Breast epithelium (tissue), 4 donors: ENCODE measurements around the gene RMI1. TPM values are rescaled to one million over a fixed set of nuclear protein-coding genes. Genes with fewer than 3 reads are reported as not detected.

Experiments used
- DNase-seq, 2 donors: peaks; one replicate each; pipeline ENCODE4 v3.0.0-alpha.2; 2019; ENCODE audit warnings: low spot score in 2 of 2
- H3K27ac ChIP-seq, 2 donors: fragments of 200-600 bp; sonication (generic) in 1 of 2; one replicate each; pipeline ENCODE4 v1.5.1; 2016 to 2019; ENCODE audit warnings: mild to moderate bottlenecking in 1 of 2
- H3K27me3 ChIP-seq, 2 donors: fragments of 200-600 bp; sonication (generic) in 1 of 2; one replicate each; pipeline versions ENCODE4 v1.5.1 to v1.6.0; 2017 to 2019; ENCODE audit warnings: control low read depth in 1 of 2, mild to moderate bottlenecking in 1 of 2
- H3K36me3 ChIP-seq: fragments of 200-600 bp; one replicate; pipeline ENCODE4 v1.5.1; 2019
- H3K4me1 ChIP-seq, 2 donors: fragments of 200-600 bp; sonication (generic); one replicate each; pipeline ENCODE4 v1.5.1; 2016 to 2019; ENCODE audit warnings: control low read depth in 1 of 2
- H3K4me3 ChIP-seq, 3 donors: fragments of 200-600 bp; sonication (generic); 1 replicate in 2 of 3; 2 replicates in 1 of 3; pipeline ENCODE4 v1.5.1; 2016 to 2019; ENCODE audit warnings: mild to moderate bottlenecking in 3 of 3, moderate library complexity in 2 of 3
- H3K9me3 ChIP-seq, 2 donors: fragments of 200-600 bp; sonication (generic) in 1 of 2; one replicate each; pipeline ENCODE4 v1.5.1; 2016 to 2019; ENCODE audit warnings: control low read depth in 1 of 2
- POLR2A ChIP-seq: fragments of 450-650 bp; IDR thresholded peaks from one replicate; pipeline ENCODE4 v1.6.1; 2016; ENCODE audit warnings: antibody characterized with exemption, mild to moderate bottlenecking, moderate library complexity
- POLR2AphosphoS5 ChIP-seq, 3 donors: sonication (generic); formaldehyde crosslinking; IDR thresholded peaks; one replicate each; pipeline ENCODE4 v1.6.1; 2017; ENCODE audit warnings: antibody characterized with exemption in 3 of 3
- intact Hi-C: fragments of 100-400 bp; cut with DNase I; formaldehyde crosslinking; loops from one replicate; pipeline ENCODE4 v1.15.1; 2023; ENCODE audit warnings: low total_unique reads
- total RNA-seq, 3 donors: library from RNA; depleted of rRNA; stranded (reverse); fragments of >200 nt; gene quantifications; one replicate each; pipeline ENCODE4 v1.1.0, GENCODE V29; 2016
- TF ChIP-seq, protein P1 (sequence below), 3 donors: fragments of 450-650 bp; IDR thresholded peaks; one replicate each; pipeline ENCODE4 v1.5.1; 2016 to 2017; ENCODE audit warnings: antibody characterized with exemption in 3 of 3, mild to moderate bottlenecking in 3 of 3, moderate library complexity in 3 of 3

Gene RMI1
- total RNA-seq, 3 donors from 2014 or later, result 3.7 to 6.2 (median 6.1) TPM

DNA sequence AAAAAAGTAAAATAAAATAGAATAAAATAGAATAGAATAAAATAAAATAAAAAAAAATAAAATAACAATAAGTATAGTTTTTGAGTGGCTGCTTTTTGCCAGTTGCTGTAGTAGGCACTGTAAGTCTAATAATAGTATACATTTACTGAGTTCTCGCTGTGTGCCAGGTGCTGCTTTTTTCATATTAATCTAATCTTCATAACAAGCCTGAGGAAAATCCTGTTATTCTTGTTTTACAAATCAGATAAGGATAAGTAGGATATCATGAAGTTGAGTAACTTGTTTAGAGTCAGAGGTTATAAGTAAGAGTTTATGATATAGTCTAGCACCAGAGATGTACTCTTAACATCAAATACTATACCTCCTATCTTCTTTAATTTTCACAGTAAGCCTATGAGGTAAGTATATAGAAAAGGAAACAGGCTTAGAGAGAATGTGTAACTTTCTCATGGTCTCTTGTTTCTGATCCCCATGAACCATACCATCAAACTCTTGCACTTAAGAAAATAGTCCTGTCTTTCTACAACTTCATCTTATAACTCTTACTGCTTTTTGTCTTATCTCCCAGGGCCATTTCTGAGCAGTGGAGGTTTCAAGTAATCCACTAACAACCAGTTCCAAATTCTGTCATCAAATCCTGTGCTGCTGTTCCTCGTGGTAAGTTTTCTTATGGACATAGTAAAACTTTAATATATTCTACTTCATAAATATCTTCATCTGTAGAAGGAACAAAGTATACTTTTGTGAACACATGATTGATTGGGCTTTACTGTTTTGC lies 18.7 kb downstream of the RMI1 start:
- intact Hi-C loops, result no loop called here

DNA sequence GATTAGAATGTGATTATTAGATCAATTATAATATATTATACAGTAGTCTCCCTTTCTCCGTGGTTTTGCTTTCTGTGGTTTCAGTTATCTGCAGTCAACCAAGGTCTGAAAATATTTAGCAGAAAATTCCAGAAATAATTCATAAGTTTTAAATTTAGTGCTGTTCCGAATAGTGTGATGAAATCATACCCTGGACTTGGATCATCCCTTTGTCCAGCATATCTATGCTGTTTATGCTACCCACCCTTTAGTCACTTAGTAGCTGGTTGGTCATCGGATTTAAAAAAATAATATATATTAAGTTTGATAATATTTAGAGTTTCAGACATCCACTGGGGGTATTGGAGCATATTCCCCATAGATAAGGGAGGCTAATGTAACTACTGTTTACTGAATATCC lies 19.6 kb downstream of the RMI1 start:
- DNase-seq, result no peak
- H3K27ac ChIP-seq, result no peak overlapping the region
- TF ChIP-seq POLR2AphosphoS5 (IDR thresholded peaks at IDR 0.05) (no peak), POLR2A (no peak)
- TF ChIP-seq, protein P1, sequence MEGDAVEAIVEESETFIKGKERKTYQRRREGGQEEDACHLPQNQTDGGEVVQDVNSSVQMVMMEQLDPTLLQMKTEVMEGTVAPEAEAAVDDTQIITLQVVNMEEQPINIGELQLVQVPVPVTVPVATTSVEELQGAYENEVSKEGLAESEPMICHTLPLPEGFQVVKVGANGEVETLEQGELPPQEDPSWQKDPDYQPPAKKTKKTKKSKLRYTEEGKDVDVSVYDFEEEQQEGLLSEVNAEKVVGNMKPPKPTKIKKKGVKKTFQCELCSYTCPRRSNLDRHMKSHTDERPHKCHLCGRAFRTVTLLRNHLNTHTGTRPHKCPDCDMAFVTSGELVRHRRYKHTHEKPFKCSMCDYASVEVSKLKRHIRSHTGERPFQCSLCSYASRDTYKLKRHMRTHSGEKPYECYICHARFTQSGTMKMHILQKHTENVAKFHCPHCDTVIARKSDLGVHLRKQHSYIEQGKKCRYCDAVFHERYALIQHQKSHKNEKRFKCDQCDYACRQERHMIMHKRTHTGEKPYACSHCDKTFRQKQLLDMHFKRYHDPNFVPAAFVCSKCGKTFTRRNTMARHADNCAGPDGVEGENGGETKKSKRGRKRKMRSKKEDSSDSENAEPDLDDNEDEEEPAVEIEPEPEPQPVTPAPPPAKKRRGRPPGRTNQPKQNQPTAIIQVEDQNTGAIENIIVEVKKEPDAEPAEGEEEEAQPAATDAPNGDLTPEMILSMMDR (IDR thresholded peaks at IDR 0.05), result no peak
- H3K27me3 ChIP-seq, result no peaks in the 10 kb centered on the region
- no peaks in the 10 kb centered on the region for H3K4me1 ChIP-seq
- intact Hi-C loops, result no loop called here
- no peaks in the 10 kb centered on the region for H3K36me3 ChIP-seq
- no peaks in the 10 kb centered on the region for H3K9me3 ChIP-seq
- H3K4me3 ChIP-seq, result no peak overlapping the region

More for the DNA sequence above, 18.7 kb downstream of the RMI1 start:
- no peak overlapping the region for H3K27ac ChIP-seq
- H3K4me3 ChIP-seq, result no peak overlapping the region
- no peaks in the 10 kb centered on the region for H3K36me3 ChIP-seq
- H3K4me1 ChIP-seq, result no peaks in the 10 kb centered on the region
- H3K27me3 ChIP-seq, result no peaks in the 10 kb centered on the region
- TF ChIP-seq, protein P1 (IDR thresholded peaks at IDR 0.05), result no peak
- TF ChIP-seq POLR2A (no peak), POLR2AphosphoS5 (IDR thresholded peaks at IDR 0.05) (no peak)
- no peaks in the 10 kb centered on the region for H3K9me3 ChIP-seq
- no peak for DNase-seq

GRCh38 chr9:84001621-84002020 lies 21.0 kb downstream of the RMI1 start:
- TF ChIP-seq POLR2A, result no peak
- TF ChIP-seq POLR2AphosphoS5 (IDR thresholded peaks at IDR 0.05), result no peak
- TF ChIP-seq, protein P1 (IDR thresholded peaks at IDR 0.05), result no peak
- H3K36me3 ChIP-seq, result no peaks in the 10 kb centered on the region
- no peaks in the 10 kb centered on the region for H3K9me3 ChIP-seq
- H3K4me1 ChIP-seq, result no peaks in the 10 kb centered on the region
- no peak overlapping the region for H3K4me3 ChIP-seq
- no peak for DNase-seq
- H3K27me3 ChIP-seq, result no peaks in the 10 kb centered on the region
- intact Hi-C loops, result no loop called here
- H3K27ac ChIP-seq, result no peak overlapping the region

- no peak overlapping the region for H3K27ac ChIP-seq
Observed at GRCh38 chr9:84002344-84002743, 21.7 kb downstream of the RMI1 start.

DNA sequence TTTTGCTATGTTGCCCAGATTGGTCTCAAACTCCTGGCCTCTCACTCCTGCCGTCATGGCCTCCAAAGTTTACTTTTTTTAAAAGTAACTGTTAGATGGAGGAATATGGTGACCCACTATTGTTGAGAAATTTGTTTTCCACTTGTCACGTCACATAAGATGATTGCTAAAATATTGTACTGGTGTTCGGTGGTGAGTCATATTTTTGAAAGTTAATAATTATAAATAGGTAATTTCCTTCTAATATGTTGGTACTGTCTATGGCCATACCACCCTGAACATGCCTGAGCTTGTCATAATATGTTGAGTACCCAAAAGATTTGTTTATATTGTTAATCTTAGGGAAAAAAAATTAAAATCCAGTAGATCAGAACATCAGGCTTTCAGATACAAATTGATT lies 22.6 kb downstream of the RMI1 start:
- intact Hi-C loops, result no loop called here
- TF ChIP-seq POLR2A, result no peak
- TF ChIP-seq POLR2AphosphoS5 (IDR thresholded peaks at IDR 0.05), result no peak
- TF ChIP-seq, protein P1 (IDR thresholded peaks at IDR 0.05), result no peak
- no peak overlapping the region for H3K4me3 ChIP-seq
- H3K27me3 ChIP-seq, result no peaks in the 10 kb centered on the region
- H3K27ac ChIP-seq, result no peak overlapping the region
- no peaks in the 10 kb centered on the region for H3K4me1 ChIP-seq
- DNase-seq, result no peak
- H3K9me3 ChIP-seq, result no peaks in the 10 kb centered on the region
- H3K36me3 ChIP-seq, result no peaks in the 10 kb centered on the region

More at GRCh38 chr9:84002344-84002743, 21.7 kb downstream of the RMI1 start:
- Histone ChIP-seq H3K4me1 (no peaks in the 10 kb centered on the region), H3K27me3 (no peaks in the 10 kb centered on the region), H3K9me3 (no peaks in the 10 kb centered on the region), H3K4me3 (no peak overlapping the region), H3K36me3 (no peaks in the 10 kb centered on the region)
- no peak for TF ChIP-seq POLR2AphosphoS5 (IDR thresholded peaks at IDR 0.05)
- TF ChIP-seq, protein P1 (IDR thresholded peaks at IDR 0.05), result no peak
- TF ChIP-seq POLR2A, result no peak
- DNase-seq, result no peak
- intact Hi-C loops, result no loop called here
